Neural cell (in vitro differentiated cells): ENCODE results near the gene ANKRD39.

Source experiments
- EZH2 ChIP-seq: fragments of 200-600, 300-800 bp; shearing (Covaris generic), sonication (generic); IDR thresholded peaks from 2 replicates; pipeline ENCODE4 v1.6.1; 2014; ENCODE audit warnings: antibody characterized with exemption, low read length, borderline replicate concordance, mild to moderate bottlenecking; ENCODE audit not compliant: insufficient read depth, poor library complexity, severe bottlenecking
- POLR2AphosphoS5 ChIP-seq: IDR thresholded peaks from 2 replicates; pipeline ENCODE4 v1.6.1; 2012
- TF ChIP-seq, protein P1 (sequence below): IDR thresholded peaks from 2 replicates; pipeline ENCODE4 v1.6.1; 2012; ENCODE audit warnings: borderline replicate concordance
- TF ChIP-seq, protein P2 (sequence below): fragments of 450-650 bp; IDR thresholded peaks from 2 replicates; pipeline ENCODE4 v1.5.1; 2014; ENCODE audit warnings: antibody characterized with exemption, mild to moderate bottlenecking, moderate library complexity; ENCODE audit not compliant: poor library complexity, severe bottlenecking

DNA sequence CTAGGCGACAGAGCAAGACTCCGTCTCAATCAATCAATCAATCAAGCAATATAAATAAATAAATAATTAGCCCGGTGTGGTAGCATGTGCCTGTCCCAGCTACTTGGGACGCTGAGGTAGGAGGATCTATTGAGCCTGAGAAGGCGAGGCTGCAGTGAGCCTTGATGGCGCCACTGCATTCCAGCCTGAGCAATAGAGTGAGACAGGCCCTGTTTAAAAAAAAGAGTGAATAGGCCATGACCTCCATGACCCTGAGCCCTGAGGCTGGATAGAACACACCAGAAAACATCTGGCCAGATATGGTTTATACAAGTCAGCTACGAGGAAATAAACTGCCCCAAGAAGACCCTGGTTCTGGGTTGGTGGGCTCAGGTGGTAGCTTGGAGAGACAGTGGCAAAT lies 32.4 kb upstream of the ANKRD39 start:
- TF ChIP-seq, protein P1, sequence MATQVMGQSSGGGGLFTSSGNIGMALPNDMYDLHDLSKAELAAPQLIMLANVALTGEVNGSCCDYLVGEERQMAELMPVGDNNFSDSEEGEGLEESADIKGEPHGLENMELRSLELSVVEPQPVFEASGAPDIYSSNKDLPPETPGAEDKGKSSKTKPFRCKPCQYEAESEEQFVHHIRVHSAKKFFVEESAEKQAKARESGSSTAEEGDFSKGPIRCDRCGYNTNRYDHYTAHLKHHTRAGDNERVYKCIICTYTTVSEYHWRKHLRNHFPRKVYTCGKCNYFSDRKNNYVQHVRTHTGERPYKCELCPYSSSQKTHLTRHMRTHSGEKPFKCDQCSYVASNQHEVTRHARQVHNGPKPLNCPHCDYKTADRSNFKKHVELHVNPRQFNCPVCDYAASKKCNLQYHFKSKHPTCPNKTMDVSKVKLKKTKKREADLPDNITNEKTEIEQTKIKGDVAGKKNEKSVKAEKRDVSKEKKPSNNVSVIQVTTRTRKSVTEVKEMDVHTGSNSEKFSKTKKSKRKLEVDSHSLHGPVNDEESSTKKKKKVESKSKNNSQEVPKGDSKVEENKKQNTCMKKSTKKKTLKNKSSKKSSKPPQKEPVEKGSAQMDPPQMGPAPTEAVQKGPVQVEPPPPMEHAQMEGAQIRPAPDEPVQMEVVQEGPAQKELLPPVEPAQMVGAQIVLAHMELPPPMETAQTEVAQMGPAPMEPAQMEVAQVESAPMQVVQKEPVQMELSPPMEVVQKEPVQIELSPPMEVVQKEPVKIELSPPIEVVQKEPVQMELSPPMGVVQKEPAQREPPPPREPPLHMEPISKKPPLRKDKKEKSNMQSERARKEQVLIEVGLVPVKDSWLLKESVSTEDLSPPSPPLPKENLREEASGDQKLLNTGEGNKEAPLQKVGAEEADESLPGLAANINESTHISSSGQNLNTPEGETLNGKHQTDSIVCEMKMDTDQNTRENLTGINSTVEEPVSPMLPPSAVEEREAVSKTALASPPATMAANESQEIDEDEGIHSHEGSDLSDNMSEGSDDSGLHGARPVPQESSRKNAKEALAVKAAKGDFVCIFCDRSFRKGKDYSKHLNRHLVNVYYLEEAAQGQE, result no peak
- TF ChIP-seq EZH2 (no peak), POLR2AphosphoS5 (no peak)
- TF ChIP-seq, protein P2, sequence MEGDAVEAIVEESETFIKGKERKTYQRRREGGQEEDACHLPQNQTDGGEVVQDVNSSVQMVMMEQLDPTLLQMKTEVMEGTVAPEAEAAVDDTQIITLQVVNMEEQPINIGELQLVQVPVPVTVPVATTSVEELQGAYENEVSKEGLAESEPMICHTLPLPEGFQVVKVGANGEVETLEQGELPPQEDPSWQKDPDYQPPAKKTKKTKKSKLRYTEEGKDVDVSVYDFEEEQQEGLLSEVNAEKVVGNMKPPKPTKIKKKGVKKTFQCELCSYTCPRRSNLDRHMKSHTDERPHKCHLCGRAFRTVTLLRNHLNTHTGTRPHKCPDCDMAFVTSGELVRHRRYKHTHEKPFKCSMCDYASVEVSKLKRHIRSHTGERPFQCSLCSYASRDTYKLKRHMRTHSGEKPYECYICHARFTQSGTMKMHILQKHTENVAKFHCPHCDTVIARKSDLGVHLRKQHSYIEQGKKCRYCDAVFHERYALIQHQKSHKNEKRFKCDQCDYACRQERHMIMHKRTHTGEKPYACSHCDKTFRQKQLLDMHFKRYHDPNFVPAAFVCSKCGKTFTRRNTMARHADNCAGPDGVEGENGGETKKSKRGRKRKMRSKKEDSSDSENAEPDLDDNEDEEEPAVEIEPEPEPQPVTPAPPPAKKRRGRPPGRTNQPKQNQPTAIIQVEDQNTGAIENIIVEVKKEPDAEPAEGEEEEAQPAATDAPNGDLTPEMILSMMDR, result no peak
